Subcutaneous adipose tissue (tissue), 4 donors: ENCODE measurements around the gene MEGF11. TPM values are rescaled to one million over a fixed set of nuclear protein-coding genes. Genes with fewer than 3 reads are reported as not detected.

ENCODE experiments used
- total RNA-seq, 4 donors: library from RNA; depleted of rRNA; stranded (reverse); fragments of >200 nt; gene quantifications; one replicate each; pipeline ENCODE4 v1.1.0, GENCODE V29; 2016
- TF ChIP-seq, protein P1 (sequence below): fragments of 450-650 bp; IDR thresholded peaks from one replicate; pipeline ENCODE4 v1.5.1; 2016; ENCODE audit warnings: low read depth, mild to moderate bottlenecking, control low read depth, antibody characterized with exemption, moderate library complexity

MEGF11 gene
- total RNA-seq, 4 donors from 2014 or later, result not detected

DNA sequence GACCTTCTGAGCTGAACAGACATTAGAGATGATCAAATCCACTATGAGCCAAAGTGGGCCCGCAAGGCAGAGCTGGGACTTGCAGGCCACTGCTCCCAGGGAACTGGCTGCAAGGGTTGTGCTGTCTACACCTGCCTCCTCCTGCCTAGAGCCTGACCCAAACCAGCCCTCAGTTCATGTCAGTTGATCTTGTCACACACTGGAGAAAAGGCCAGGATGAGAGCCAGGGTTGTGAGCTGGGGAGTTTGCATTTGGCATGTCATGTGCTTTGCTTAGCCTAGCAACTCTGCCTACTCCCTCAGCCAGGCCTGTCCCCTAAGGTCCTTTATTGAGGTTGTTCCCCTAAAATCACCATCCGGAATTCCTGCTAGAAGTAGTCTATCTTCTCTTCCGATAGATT is 316.5 kb downstream of the MEGF11 start:
- TF ChIP-seq, protein P1, sequence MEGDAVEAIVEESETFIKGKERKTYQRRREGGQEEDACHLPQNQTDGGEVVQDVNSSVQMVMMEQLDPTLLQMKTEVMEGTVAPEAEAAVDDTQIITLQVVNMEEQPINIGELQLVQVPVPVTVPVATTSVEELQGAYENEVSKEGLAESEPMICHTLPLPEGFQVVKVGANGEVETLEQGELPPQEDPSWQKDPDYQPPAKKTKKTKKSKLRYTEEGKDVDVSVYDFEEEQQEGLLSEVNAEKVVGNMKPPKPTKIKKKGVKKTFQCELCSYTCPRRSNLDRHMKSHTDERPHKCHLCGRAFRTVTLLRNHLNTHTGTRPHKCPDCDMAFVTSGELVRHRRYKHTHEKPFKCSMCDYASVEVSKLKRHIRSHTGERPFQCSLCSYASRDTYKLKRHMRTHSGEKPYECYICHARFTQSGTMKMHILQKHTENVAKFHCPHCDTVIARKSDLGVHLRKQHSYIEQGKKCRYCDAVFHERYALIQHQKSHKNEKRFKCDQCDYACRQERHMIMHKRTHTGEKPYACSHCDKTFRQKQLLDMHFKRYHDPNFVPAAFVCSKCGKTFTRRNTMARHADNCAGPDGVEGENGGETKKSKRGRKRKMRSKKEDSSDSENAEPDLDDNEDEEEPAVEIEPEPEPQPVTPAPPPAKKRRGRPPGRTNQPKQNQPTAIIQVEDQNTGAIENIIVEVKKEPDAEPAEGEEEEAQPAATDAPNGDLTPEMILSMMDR, result no peak

- TF ChIP-seq, protein P1, result no peak
Measured at GRCh38 chr15:65936282-65936681, 317.3 kb downstream of the MEGF11 start.

GRCh38 chr15:65935391-65935790 is 318.2 kb downstream of the MEGF11 start:
- TF ChIP-seq, protein P1, result no peak

GRCh38 chr15:65931221-65931620 is 322.3 kb downstream of the MEGF11 start:
- TF ChIP-seq, protein P1, result no peak

- TF ChIP-seq, protein P1, result no peak
Measured at GRCh38 chr15:65930134-65930533, 323.4 kb downstream of the MEGF11 start.

GRCh38 chr15:65929573-65929972 is 324.0 kb downstream of the MEGF11 start:
- TF ChIP-seq, protein P1, result no peak

- TF ChIP-seq, protein P1, result no peak
Measured at GRCh38 chr15:65927545-65927944, 326.0 kb downstream of the MEGF11 start.
